HG02759 (cell line): ENCODE measurements around the gene AK3.

Experiments used
- ATAC-seq: cut with Tn5 transposase; IDR thresholded peaks from one replicate; pipeline ENCODE4 v1.9.1; 2021; ENCODE audit warnings: mild to moderate bottlenecking, moderate library complexity; ENCODE audit not compliant: unreplicated experiment

AK3 gene

DNA sequence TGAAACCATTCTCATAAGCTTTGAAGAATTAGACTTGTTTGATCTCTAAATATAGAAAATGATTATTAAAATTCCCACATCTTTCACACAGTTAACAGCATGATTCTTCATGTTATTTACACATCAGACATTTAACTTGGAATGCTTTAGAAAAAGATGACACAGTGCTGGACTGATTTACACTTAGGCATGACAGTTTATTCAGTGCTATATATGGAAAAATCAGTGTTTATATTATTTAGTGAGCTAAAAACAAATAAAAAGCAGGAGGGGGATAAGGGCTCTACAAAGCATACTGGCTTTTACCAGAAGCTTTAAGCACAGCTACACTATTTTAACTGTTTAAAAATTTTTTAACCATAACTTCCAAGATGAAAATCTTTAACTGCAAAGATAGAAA, 31.6 kb downstream of the AK3 start:
- no peak for ATAC-seq

- no peak for ATAC-seq
Measured at GRCh38 chr9:4706971-4707622, 33.9 kb downstream of the AK3 start.

DNA sequence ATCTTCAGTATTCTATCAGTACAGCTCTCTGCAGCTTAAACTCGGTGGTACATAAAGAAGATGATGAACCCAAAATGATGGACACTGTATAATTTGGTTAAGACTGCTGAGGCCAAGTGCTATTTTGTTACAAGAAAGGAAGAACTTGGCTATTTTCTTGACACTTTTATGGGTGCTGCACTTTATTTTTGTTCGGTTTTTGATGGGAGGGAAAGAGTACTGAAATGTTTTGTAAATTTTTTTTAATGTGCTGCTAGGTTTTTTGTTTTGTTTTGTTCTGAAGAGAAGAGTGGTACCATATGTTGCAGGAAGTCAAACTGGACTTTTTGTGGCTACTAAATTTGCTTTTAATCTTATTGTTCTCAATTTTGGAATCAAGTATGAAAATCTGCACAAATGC, 35.0 kb downstream of the AK3 start:
- ATAC-seq, result no peak

- no peak for ATAC-seq
Measured at GRCh38 chr9:4704129-4704528, 36.9 kb downstream of the AK3 start.

GRCh38 chr9:4701526-4701925, 39.5 kb downstream of the AK3 start:
- no peak for ATAC-seq

- no peak for ATAC-seq
Measured at GRCh38 chr9:4700932-4701331, 40.1 kb downstream of the AK3 start.

- ATAC-seq, result no peak
Measured at GRCh38 chr9:4700091-4700490, 40.9 kb downstream of the AK3 start.

DNA sequence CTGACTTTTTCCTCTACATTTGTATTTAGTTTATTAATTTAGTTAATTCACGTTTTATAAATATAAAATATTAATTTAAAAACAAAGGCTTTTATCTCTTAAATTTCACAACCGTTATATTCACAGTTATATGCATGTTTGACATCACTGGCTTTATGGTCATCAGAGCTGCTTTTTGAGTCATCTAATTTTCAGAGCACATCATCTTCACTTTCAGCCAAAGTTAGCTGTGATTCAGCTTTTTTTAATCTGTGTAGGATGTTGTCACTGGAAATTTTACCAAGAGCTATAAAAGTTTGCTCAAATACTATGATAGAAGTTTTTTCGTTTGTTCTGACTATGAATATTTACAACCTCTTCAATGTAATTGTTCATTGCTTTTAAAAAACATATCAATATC, 49.2 kb downstream of the AK3 start:
- no peak for ATAC-seq

DNA sequence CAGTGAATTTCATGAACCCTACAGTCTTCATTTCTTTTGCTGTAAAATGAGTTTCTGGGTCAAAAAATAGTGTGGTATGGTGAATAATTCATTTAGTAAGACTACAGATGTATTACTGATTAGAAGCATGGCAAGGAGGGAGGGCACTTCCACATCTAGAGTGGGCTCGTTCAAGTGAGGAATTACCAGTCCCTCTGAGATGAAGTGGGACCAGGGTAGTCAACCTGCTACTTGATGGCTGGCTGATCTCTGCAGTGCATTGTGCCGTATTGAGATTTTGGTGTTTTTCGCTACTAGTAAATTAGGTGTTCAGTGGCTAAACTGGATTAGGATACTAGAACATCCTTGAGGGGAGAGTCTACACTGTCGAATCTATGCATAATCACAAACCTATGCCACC, 50.9 kb downstream of the AK3 start:
- ATAC-seq, result peak; percentile 74

GRCh38 chr9:4689687-4690104, 51.3 kb downstream of the AK3 start:
- ATAC-seq, result peak; percentile 68

GRCh38 chr9:4689021-4689420, 52.0 kb downstream of the AK3 start:
- no peak for ATAC-seq

DNA sequence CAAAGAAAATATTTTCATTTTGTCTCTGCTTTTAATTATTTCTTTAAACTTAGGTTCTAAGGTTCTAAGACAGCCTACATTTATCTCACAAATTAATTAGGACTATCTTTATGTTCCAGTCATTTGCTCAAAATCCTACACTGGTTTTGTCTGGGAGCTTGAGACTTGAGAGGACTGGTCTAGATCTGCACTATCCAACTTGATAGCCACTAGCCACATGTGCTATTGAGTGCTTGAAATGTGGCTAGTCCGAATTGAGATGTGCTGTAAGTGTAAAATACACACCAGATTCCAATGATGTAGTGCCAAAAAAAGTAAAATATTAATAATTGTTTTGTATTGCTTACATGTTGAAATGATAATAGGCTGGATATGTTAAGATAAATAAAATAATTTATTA, 54.4 kb downstream of the AK3 start:
- ATAC-seq, result no peak

DNA sequence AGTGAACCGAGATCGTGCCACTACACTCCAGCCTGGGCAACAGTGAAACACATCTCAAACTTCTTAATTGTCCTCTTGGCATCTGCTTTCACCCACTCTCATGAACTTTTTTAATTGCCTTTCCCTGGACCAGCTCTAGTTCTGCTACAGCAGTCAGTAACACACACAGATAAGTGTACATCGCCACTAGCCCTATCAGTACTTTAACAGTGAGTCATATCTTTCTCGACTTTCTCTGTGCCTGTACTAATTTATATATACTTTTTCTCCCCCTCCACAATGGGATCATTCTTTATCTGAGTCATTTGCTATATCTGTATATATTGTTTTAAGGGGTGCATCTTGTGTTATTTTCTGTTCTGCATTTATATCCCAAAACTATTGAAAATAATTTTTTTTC, 54.9 kb downstream of the AK3 start:
- no peak for ATAC-seq

DNA sequence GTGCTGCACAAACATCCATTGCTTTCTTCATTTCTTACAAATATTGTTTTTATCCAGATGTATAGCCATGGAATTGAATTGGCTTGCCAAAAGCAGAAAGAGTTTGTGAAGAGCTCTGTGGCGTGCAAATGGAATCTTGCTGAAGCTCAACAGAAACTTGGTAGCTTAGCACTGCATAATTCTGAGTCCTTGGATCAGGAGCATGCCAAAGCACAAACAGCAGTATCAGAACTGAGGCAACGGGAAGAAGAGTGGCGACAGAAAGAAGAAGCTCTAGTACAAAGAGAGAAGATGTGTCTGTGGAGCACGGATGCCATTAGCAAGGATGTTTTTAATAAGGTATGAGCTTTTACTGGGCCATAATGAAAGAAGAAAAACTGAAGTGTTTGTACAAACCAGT, 56.2 kb downstream of the AK3 start:
- no peak for ATAC-seq

DNA sequence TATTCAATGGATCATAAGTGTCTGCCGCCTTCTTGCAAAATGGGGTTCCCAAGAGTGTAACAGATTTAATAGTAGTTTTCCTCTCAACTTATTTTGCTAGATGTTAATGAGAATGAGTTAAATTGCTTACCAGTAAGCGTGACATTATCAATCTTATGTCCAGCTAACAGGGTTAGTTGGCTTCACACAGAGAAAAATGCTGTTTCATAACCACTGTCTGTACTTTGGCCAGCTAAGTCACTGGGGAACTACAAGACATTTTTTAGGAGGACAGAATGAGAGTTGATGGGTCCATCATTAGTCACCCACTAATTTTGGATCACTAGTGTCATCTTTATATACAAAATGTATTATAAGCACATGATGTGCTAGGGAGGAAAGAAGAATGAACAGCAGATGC, 60.3 kb downstream of the AK3 start:
- no peak for ATAC-seq

DNA sequence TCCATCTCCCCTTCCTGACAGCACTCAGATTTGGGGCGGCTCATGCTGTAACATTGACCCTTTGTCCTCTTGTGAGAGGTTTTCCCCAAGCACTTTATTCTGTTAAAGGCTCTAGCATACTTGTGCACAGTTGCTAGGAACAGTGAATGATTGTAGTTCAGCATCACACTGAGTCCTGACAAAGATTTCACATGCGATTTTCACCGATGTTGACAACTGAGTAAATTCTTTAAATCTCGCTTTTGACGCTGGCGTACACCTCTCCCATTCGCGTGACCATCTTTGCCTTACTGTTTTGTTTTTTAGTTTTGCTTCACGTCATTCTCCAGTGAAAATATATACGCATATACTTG, 60.9 kb downstream of the AK3 start:
- no peak for ATAC-seq

GRCh38 chr9:4679268-4680172, 61.5 kb downstream of the AK3 start, which contains the start of gene CDC37L1:
TSS of gene CDC37L1 (plus strand) at chr9:4679569. CDS start at chr9:4679768, 199 bp downstream.
- peak; percentile 97 for ATAC-seq

DNA sequence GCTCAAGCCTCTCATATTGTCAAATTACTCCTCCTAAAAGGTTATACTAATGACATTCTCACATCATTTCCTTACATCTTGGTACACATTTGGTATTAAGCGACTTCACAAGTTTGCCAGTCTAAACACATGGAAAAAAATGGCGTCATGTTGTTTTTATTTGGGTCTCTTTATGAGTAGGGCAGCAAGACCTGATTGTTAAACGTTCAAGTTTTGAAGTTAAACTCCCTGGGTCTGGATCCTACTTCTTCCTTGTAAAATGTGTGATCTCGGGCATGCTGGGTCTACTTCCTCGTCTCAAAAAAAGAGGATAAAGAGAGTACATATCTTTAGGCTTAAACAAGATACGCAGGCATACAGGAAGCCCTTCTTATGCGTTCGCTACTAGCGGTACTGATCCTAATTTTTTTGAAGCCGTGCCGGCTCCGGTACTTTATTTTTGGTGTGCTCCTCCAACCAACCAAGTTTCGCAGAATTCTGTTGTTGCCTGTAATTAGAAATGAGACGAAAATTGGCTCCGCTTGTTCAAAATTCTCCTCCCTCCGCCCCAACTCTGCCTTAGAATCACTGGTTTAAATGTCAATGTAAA, 62.2 kb downstream of the AK3 start:
- ATAC-seq, result peak; percentile 13

DNA sequence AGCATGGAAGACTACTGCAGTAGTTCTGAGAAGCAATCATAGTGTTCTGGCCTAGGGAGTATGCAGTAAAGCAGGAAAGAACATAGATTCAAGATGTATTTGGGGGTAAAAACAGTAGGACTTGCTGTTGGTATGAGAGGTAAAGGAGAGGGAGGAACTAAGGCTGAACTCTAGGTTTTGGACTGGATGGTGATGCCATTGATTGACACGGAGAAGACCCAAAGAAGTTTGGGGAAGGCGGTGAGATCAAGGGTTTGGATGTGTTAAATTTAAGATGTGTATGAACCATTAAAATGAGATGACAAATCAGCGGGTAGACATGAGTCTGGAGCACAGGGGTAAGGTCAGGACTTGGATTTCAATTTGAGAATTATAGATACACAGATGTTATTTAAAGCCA, 63.6 kb downstream of the AK3 start:
- ATAC-seq, result no peak

DNA sequence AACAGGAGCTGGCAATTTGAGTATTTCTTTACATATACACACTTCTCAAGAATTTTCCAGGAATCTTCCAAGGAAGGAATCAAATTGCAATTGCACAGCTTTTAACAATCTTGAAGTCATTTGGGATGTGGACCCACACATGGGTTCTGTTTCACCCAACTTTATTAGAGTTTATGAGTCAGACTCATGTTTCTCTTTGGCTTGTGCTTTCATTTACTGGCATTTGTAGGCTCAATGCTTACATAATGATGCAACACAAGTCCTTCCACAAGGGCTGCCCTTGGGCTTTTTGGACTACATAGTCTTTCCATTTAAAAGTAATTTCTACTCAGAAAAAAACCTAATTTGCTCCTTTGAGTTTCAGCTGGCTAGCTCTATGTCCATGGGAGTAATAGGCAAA, 66.2 kb downstream of the AK3 start:
- no peak for ATAC-seq

DNA sequence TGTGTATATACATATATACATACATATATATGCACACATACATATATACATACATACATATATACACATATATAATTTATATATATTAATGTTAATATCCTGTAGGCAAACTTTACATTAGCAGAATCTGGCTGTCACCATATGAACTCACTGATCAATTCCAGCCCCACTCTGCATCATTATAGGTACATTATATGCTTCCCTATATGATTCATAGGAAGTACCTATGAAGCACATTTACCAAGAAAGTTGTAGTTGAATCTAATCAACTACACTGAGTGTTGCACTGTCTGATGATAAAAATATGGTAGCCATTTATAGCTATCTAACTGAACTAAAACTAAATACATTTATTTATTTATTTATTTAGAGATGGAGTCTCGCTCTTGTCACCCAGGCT, 69.3 kb downstream of the AK3 start:
- ATAC-seq, result no peak

DNA sequence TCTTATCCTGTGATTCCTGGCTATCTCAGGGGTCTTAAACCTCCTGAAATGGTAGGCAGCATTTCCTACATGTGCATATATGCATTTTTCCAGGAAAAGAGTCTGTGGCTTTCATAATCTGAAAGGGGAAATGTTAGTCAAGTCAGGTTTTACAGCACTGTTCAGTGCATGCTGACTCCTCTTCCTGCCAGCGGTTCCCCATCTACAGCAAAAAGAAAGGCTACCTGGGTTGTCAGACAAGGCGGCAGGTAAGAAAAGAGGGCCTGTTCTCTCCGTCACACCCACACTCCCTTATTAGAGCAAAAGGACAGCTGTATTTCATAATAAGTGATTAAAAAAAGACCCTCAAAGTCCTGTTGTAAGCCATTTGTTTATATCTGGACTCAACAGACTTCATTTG, 70.4 kb downstream of the AK3 start:
- no peak for ATAC-seq
